HG02642 (cell line): ENCODE results near the gene PDCD6IP.
"Not testable (repeated sequence)": the region's sequence is repeated elsewhere in the genome, so short reads cannot be mapped to it uniquely, and the experiment has no call there.

ENCODE experiments used
- ATAC-seq: cut with Tn5 transposase; IDR thresholded peaks from one replicate; pipeline ENCODE4 v1.9.1; 2021; ENCODE audit warnings: mild to moderate bottlenecking; ENCODE audit not compliant: unreplicated experiment, poor library complexity

Gene PDCD6IP

GRCh38 chr3:33791477-33792166, 6.8 kb upstream of the PDCD6IP start:
- no peak for ATAC-seq

- no peak for ATAC-seq
Measured at GRCh38 chr3:33792167-33792892, 6.1 kb upstream of the PDCD6IP start.

- no peak for ATAC-seq
Measured at GRCh38 chr3:33795131-33795530, 3.3 kb upstream of the PDCD6IP start.

GRCh38 chr3:33795856-33796536, 2.4 kb upstream of the PDCD6IP start:
- no peak for ATAC-seq

GRCh38 chr3:33798113-33798417, 365 bp upstream of the PDCD6IP start:
- peak; percentile 44 for ATAC-seq

- no peak for ATAC-seq
Measured at GRCh38 chr3:33799202-33799551, 747 bp downstream of the PDCD6IP start.

GRCh38 chr3:33803252-33803651, 4.8 kb downstream of the PDCD6IP start:
- ATAC-seq, result no peak

GRCh38 chr3:33803894-33804526, 5.6 kb downstream of the PDCD6IP start:
- no peak for ATAC-seq

GRCh38 chr3:33807191-33807590, 8.8 kb downstream of the PDCD6IP start:
- ATAC-seq, result no peak

- no peak for ATAC-seq
Measured at GRCh38 chr3:33808559-33808958, 10.1 kb downstream of the PDCD6IP start.

GRCh38 chr3:33810545-33810944, 12.1 kb downstream of the PDCD6IP start:
- ATAC-seq, result no peak

GRCh38 chr3:33821989-33822388, 23.6 kb downstream of the PDCD6IP start:
- ATAC-seq, result no peak

GRCh38 chr3:33823821-33824220, 25.4 kb downstream of the PDCD6IP start:
- no peak for ATAC-seq

GRCh38 chr3:33825111-33825510, 26.7 kb downstream of the PDCD6IP start:
- no peak for ATAC-seq

- no peak for ATAC-seq
Measured at GRCh38 chr3:33826206-33826605, 27.8 kb downstream of the PDCD6IP start.

- no peak for ATAC-seq
Measured at GRCh38 chr3:33826688-33827087, 28.3 kb downstream of the PDCD6IP start.

- ATAC-seq, result no peak
Measured at GRCh38 chr3:33829720-33830119, 31.3 kb downstream of the PDCD6IP start.

- no peak for ATAC-seq
Measured at GRCh38 chr3:33831053-33831452, 32.6 kb downstream of the PDCD6IP start.

- ATAC-seq, result no peak
Measured at GRCh38 chr3:33833408-33834095, 35.1 kb downstream of the PDCD6IP start.

GRCh38 chr3:33834096-33834453, 35.6 kb downstream of the PDCD6IP start:
- ATAC-seq, result no peak

GRCh38 chr3:33837182-33837581, 38.8 kb downstream of the PDCD6IP start:
- ATAC-seq, result not testable (repeated sequence)
